Measurements from ENCODE around the gene MACF1. TPM values are rescaled to one million over a fixed set of nuclear protein-coding genes. Genes with fewer than 3 reads are reported as not detected.

Gene MACF1
- total RNA-seq, 1 experiment from 2014 or later = 103 TPM

GRCh38 chr1:39522661-39523567, 318.4 kb downstream of the MACF1 start:
- Histone ChIP-seq H3K36me3 (ENCODE audit: low read depth, low read length) (no peaks in the 10 kb centered on the region), H3K4me2 (ENCODE audit: low read length) (no peak overlapping the region), H2AFZ (ENCODE audit: low read length) (no peak overlapping the region), H3K4me1 (ENCODE audit: insufficient read depth, low read length) (no peaks in the 10 kb centered on the region), H3K9me3 (ENCODE audit: low read length) (no peaks in the 10 kb centered on the region), H3K27ac (ENCODE audit: low read length) (no peak overlapping the region), H3K9ac (ENCODE audit: low read length) (no peak overlapping the region), H3K9me2 (replicated peaks; ENCODE audit: low read length) (no peaks in the 10 kb centered on the region), H3F3A (ENCODE audit: low read length, unreplicated experiment) (no peaks in the 10 kb centered on the region), H4K20me1 (ENCODE audit: low read length) (no peaks in the 10 kb centered on the region), H3K27me3 (ENCODE audit: low read length) (no peaks in the 10 kb centered on the region), H3K79me2 (ENCODE audit: low read length) (no peaks in the 10 kb centered on the region), H3K4me3 (ENCODE audit: low read length) (no peak overlapping the region)
- intact Hi-C loops (cut with micrococcal nuclease) = no loop called here
- ChIA-PET POLR2A (ENCODE audit: unreplicated experiment) (no interaction called here), CTCF (no interaction called here)
- ATAC-seq (no peak), DNase-seq (no peak)
- BruUV-seq (replicated peaks) = no TSS peak
- no peak for TF ChIP-seq EZH2 (IDR thresholded peaks at IDR 0.05; ENCODE audit: low read length, unreplicated experiment)
- no peak for TF ChIP-seq EZH2phosphoT487 (IDR thresholded peaks at IDR 0.05; ENCODE audit: borderline replicate concordance, low read length)

GRCh38 chr1:39524171-39524570, 319.7 kb downstream of the MACF1 start:
- no peak for DNase-seq
- Histone ChIP-seq H4K20me1 (ENCODE audit: low read length) (no peaks in the 10 kb centered on the region), H2AFZ (ENCODE audit: low read length) (no peak overlapping the region), H3K9me2 (replicated peaks; ENCODE audit: low read length) (no peaks in the 10 kb centered on the region), H3K27me3 (ENCODE audit: low read length) (no peaks in the 10 kb centered on the region), H3K4me3 (ENCODE audit: low read length) (no peak overlapping the region), H3F3A (ENCODE audit: low read length, unreplicated experiment) (no peaks in the 10 kb centered on the region), H3K36me3 (ENCODE audit: low read depth, low read length) (no peaks in the 10 kb centered on the region), H3K4me1 (ENCODE audit: insufficient read depth, low read length) (no peaks in the 10 kb centered on the region), H3K9ac (ENCODE audit: low read length) (no peak overlapping the region), H3K27ac (ENCODE audit: low read length) (no peak overlapping the region), H3K79me2 (ENCODE audit: low read length) (no peaks in the 10 kb centered on the region), H3K4me2 (ENCODE audit: low read length) (no peak overlapping the region), H3K9me3 (ENCODE audit: low read length) (no peaks in the 10 kb centered on the region)
- ChIA-PET CTCF (no interaction called here), POLR2A (ENCODE audit: unreplicated experiment) (no interaction called here)
- no peak for ATAC-seq
- no TSS peak for BruUV-seq (replicated peaks)
- no peak for TF ChIP-seq EZH2 (IDR thresholded peaks at IDR 0.05; ENCODE audit: low read length, unreplicated experiment)
- no peak for TF ChIP-seq CTCF (conservative IDR thresholded peaks at IDR 0.05; ENCODE audit: low read depth, low read length)
- TF ChIP-seq EZH2phosphoT487 (IDR thresholded peaks at IDR 0.05; ENCODE audit: borderline replicate concordance, low read length) = no peak
- intact Hi-C loops (cut with micrococcal nuclease) = no loop called here

- Histone ChIP-seq H3F3A (ENCODE audit: low read length, unreplicated experiment) (no peaks in the 10 kb centered on the region), H3K4me2 (ENCODE audit: low read length) (no peak overlapping the region), H3K9me3 (ENCODE audit: low read length) (no peaks in the 10 kb centered on the region), H3K9me2 (replicated peaks; ENCODE audit: low read length) (no peaks in the 10 kb centered on the region), H3K9ac (ENCODE audit: low read length) (no peak overlapping the region), H4K20me1 (ENCODE audit: low read length) (no peaks in the 10 kb centered on the region), H3K27ac (ENCODE audit: low read length) (no peak overlapping the region), H3K36me3 (ENCODE audit: low read depth, low read length) (no peaks in the 10 kb centered on the region), H3K4me3 (ENCODE audit: low read length) (no peak overlapping the region), H3K79me2 (ENCODE audit: low read length) (no peaks in the 10 kb centered on the region), H3K27me3 (ENCODE audit: low read length) (no peaks in the 10 kb centered on the region), H2AFZ (ENCODE audit: low read length) (no peak overlapping the region), H3K4me1 (ENCODE audit: insufficient read depth, low read length) (no peaks in the 10 kb centered on the region)
- ChIA-PET CTCF (no interaction called here), POLR2A (ENCODE audit: unreplicated experiment) (no interaction called here)
- DNase-seq (no peak), ATAC-seq (no peak)
- TF ChIP-seq EZH2 (IDR thresholded peaks at IDR 0.05; ENCODE audit: low read length, unreplicated experiment) (no peak), EZH2phosphoT487 (IDR thresholded peaks at IDR 0.05; ENCODE audit: borderline replicate concordance, low read length) (no peak), CTCF (conservative IDR thresholded peaks at IDR 0.05; ENCODE audit: low read depth, low read length) (no peak)
- intact Hi-C loops (cut with micrococcal nuclease) = no loop called here
- BruUV-seq (replicated peaks) = no TSS peak
These were observed 320.3 kb downstream of the MACF1 start for GRCh38 chr1:39524591-39525365.

All from PC-3 (cell line).